Spleen (tissue), 7 donors: ENCODE results near the gene KITLG.

ENCODE experiments used
- CTCF ChIP-seq, 11 experiments: fragments of 200-600 bp in 7 of 11; fragments of 450-650 bp in 4 of 11; sonication (generic) in 4 of 11; IDR thresholded peaks in 8 of 11; conservative IDR thresholded peaks in 3 of 11; 1 replicate in 7 of 11; 2 replicates in 4 of 11; pipeline versions ENCODE4 v1.4.0 to v1.8.0; 2016 to 2021; ENCODE audit warnings: antibody characterized with exemption in 11 of 11, inconsistent platforms in 4 of 11, mild to moderate bottlenecking in 1 of 11
- POLR2A ChIP-seq, 3 donors: fragments of 450-650 bp; IDR thresholded peaks; one replicate each; pipeline ENCODE4 v1.5.1; 2017; ENCODE audit warnings: antibody characterized with exemption in 3 of 3, mild to moderate bottlenecking in 1 of 3
- POLR2AphosphoS5 ChIP-seq, 3 donors: sonication (generic); formaldehyde crosslinking; IDR thresholded peaks; one replicate each; pipeline ENCODE4 v1.5.1; 2017; ENCODE audit warnings: antibody characterized with exemption in 3 of 3
- donor health status: DM: no; HTN: no; CAD: no; lungs with moderate emphysema.
- donor health status: DM: no; HTN: no; CAD: no.
- donor health status: DM: no; HTN: no; CAD: no.

GRCh38 chr12:88520436-88520820, 59.8 kb downstream of the KITLG start:
- no peak for TF ChIP-seq POLR2AphosphoS5 (IDR thresholded peaks at IDR 0.05)
- TF ChIP-seq POLR2A (IDR thresholded peaks at IDR 0.05): no peak
- no peak for TF ChIP-seq CTCF (IDR thresholded peaks at IDR 0.05 in 8 of 11, conservative IDR thresholded peaks at IDR 0.05 in 3 of 11)
